GM10266 (cell line): ENCODE measurements around the gene GAS2L2.

Source experiments
- DNase-seq: peaks from one replicate; pipeline ENCODE4 v3.0.0; 2012; ENCODE audit errors: extremely low spot score
- TF ChIP-seq, protein P1 (sequence below): IDR thresholded peaks from 2 replicates; pipeline ENCODE4 v1.5.1; 2012; ENCODE audit warnings: mild to moderate bottlenecking, low read depth; ENCODE audit not compliant: control insufficient read depth, insufficient read depth; ENCODE audit errors: missing control alignments

The GAS2L2 gene

DNA sequence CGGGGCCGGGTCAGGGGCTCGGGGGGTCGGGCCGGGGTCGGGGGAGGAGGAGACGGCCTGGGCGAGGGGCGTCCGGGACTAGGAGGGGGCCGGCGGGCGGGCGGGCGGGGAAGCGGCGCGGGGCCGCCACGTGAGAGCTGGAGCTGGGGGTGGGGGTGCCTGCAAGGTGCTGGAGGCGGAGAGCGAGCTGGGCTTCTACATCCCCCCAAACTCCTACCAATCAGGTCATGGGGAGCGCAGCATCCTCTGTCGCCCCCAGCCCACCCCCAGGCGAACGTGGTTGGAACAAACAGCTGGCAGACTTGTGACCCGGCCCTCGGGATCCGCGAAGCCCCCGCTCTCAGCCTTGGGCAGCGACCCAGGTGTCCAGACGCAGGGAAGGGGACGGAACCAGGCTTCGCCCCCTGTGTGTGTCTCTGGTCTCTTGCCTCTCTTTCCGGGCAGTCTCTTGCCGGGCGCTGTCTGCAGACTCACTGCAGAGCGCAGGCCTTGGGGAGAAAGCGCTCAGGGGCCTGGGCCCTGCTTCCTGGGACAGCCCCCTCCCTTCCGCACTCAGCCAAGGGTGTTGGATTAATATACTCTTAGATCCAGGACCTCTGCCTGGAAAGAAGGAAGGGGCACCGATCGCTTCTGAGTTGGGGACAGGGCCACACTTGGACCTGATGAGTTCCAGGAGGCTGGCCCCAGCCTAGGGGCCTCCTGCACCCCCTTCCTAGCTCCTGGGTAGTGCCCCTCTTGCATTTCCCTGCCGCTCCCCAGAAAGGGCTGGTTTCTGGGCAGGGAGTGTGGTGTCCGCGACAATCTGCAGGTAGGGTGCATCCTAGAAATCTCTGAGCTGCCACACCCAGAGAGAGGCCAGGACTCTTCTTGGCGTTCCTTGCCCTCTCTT lies 20.9 kb downstream of the GAS2L2 start:
- TF ChIP-seq, protein P1, sequence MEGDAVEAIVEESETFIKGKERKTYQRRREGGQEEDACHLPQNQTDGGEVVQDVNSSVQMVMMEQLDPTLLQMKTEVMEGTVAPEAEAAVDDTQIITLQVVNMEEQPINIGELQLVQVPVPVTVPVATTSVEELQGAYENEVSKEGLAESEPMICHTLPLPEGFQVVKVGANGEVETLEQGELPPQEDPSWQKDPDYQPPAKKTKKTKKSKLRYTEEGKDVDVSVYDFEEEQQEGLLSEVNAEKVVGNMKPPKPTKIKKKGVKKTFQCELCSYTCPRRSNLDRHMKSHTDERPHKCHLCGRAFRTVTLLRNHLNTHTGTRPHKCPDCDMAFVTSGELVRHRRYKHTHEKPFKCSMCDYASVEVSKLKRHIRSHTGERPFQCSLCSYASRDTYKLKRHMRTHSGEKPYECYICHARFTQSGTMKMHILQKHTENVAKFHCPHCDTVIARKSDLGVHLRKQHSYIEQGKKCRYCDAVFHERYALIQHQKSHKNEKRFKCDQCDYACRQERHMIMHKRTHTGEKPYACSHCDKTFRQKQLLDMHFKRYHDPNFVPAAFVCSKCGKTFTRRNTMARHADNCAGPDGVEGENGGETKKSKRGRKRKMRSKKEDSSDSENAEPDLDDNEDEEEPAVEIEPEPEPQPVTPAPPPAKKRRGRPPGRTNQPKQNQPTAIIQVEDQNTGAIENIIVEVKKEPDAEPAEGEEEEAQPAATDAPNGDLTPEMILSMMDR = no peak
- peak; percentile 40 for DNase-seq

DNA sequence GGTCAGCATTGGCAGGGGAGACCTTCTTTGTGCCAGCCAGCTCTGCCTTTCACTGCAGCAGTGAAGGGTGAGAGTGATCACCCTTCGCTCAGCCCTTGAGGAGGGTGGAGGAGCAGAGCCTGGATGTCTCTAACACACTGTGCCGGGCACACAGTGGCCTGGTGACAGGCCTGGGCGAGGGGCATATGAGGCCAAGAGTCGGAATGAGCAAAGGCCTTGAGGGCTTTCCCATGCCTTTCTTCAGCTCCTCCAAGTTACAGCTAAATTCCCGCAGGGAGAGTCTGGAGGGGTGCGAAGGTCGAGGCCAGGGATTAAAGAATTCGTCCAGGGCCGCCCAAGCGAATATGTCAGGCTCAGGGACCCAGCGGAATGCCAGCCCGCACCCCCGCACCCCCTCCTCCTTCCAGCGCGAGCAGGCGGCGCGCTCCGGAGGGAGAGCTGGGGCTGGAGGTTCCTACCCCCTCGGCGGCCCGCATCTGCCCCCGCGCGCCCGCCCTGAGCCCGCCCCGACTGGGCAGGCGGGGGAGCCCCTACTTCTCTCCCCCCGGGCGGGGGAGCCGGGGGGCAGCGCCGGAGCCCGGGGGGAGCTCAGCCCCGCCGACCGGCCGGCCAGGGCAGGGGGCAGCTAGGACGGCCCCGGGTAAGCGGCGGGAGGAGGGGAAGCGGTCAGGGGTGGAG lies 21.7 kb downstream of the GAS2L2 start, which contains the start of gene RASL10B:
TSS of gene RASL10B (plus strand) at position 401 of the 678 bp plus-strand sequence. CDS start 3,546 bp downstream, outside the sequence.
- DNase-seq = peak; percentile 80
- TF ChIP-seq, protein P1 = no peak

DNA sequence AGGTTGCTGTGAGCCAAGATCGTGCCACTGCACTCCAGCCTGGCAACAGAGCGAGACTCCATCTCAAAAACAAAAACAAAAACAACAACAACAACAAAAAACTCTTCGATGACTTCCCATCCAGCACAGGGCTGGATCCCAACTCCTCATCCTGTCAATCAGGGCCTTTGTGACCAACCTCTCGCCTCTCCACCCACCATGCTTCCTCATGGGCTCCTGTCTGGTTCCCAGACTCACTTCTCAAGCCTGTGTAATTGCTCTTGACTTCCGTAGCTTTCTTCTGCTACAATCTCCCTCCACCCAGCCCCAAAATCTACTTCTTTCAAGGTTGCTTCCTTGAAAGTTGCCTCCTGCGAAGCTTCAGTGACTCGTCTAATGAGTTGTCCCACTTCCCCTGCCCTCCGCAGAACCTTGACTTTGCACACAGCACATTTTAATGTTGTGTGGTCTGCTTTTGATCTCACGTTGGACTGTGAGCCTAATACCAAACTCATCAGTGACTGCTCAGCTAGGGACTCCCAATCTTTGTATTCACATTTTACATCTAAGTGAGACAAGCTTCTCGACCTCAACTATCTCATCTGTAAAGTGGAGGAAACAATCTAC lies 22.5 kb downstream of the GAS2L2 start:
- TF ChIP-seq, protein P1 = no peak
- no peak for DNase-seq

DNA sequence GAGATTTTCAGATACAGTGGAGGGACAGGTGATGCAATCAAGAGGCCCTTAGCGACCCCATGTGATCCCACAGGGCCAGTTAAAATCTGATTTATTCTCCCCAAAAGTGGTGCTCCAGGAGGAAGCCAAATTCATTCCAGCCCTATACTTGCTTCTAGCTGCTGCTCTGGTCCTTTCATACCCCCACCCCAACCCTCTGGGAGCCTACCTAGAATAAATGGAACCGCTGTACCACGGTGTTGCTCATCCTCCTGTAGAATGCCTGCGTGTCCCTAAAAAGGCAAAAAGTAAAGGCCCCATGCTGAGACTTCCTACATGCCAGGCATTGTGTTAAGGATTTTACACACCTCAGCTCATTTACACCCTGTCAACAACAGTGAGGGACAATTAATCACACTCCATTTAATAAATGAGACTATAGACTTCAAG lies 23.6 kb downstream of the GAS2L2 start:
- TF ChIP-seq, protein P1 = no peak
- no peak for DNase-seq

DNA sequence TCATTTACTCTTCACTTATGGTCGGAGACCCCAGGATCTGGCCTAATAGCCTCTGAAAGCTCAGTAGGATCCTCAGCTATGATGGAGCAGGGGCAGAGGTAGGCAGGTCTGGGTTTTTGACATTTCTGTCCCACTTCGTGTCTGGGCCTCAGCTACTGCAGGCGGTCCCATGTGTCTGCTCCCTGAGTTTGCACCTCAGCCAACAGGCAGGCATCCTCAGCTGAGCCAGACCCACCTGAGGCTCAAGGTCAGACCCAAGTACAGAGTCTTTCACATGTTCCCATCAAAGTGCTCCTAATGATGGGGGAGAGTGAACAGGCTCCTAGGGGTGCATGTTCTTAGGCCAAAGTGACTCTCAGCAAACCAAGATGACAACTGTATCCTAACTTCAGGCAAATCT lies 24.5 kb downstream of the GAS2L2 start:
- TF ChIP-seq, protein P1 = no peak
- DNase-seq = no peak

DNA sequence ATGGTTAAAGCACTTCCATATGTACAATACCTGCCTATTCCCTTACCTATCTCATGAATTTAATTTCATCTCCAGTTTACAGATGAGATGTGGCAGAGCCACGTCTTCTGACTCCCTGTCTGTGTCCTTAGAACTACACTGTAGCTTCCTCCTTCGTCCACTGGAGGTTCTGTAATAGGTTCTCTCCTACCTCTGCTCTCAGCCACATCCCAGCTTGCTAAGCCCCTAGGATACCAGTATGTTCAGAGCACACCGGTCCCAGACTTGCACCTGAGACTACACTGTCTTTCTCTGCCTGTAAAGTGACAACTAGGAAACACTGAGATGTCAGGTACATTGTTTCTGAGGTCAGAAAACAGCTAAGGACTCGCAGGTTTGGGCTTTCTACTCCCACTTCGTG lies 25.4 kb downstream of the GAS2L2 start:
- TF ChIP-seq, protein P1 = no peak
- no peak for DNase-seq

DNA sequence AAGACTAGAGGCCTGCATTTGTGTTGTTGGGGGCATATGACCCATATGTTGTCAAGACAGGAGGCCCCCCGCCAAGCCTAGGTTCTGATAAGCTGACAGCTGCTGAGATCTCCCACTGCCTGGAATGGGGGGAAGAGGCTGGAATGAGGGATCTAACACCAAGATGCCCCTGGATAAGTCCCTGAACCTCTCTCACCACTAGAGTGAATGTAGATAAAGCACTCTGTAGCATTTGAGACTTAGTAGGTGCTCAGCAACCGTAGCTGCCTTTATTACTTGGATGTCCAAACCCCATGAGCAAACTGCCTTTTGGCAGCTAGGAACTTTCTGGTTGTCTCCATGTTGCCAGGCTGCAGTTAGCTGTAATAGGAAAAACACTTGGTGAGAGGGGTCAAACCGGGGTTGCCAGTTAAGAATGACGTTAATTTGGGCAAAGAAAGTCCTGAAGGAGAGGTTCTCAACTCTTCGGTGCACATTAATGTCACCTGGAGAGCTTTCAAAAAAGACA lies 26.0 kb downstream of the GAS2L2 start:
- TF ChIP-seq, protein P1 = no peak

More for the DNA sequence above, 26.0 kb downstream of the GAS2L2 start:
- DNase-seq = no peak
